CD14-positive monocyte (primary cell): ENCODE data around the gene CCDC78. TPM values are rescaled to one million over a fixed set of nuclear protein-coding genes. Genes with fewer than 3 reads are reported as not detected.

Source experiments
- DNase-seq, 3 donors: peaks; one replicate each; pipeline ENCODE4 v3.0.0-alpha.2; 2011 to 2022
- H2AFZ ChIP-seq: 2 replicates; pipeline ENCODE4 v1.6.0; 2012; ENCODE audit warnings: mild to moderate bottlenecking, low read depth, low read length, inconsistent platforms; ENCODE audit not compliant: insufficient read depth, poor library complexity, severe bottlenecking
- H3K27ac ChIP-seq, 2 donors: 1 replicate in 1 of 2; 2 replicates in 1 of 2; pipeline ENCODE4 v1.5.1; 2012 to 2013; ENCODE audit warnings: low read length in 2 of 2, control low read depth in 1 of 2, inconsistent platforms in 1 of 2, low read depth in 1 of 2, mild to moderate bottlenecking in 1 of 2
- H3K27me3 ChIP-seq, 2 donors: one replicate each; pipeline versions ENCODE4 v1.6.0 to v1.6.1; 2011 to 2013; ENCODE audit warnings: low read length in 2 of 2; ENCODE audit not compliant: control insufficient read depth in 2 of 2, insufficient read depth in 2 of 2
- H3K36me3 ChIP-seq, 2 donors: replicated peaks in 1 of 2; 1 replicate in 1 of 2; 2 replicates in 1 of 2; pipeline versions ENCODE4 v1.5.1 to v1.6.1; 2012 to 2013; ENCODE audit warnings: low read length in 2 of 2, control low read depth in 1 of 2, inconsistent platforms in 1 of 2, mild to moderate bottlenecking in 1 of 2; ENCODE audit not compliant: insufficient read depth in 2 of 2, control insufficient read depth in 1 of 2
- H3K4me1 ChIP-seq, 2 donors: 1 replicate in 1 of 2; 2 replicates in 1 of 2; pipeline versions ENCODE4 v1.5.1 to v1.6.1; 2012 to 2013; ENCODE audit warnings: low read length in 2 of 2, control low read depth in 1 of 2, inconsistent platforms in 1 of 2, mild to moderate bottlenecking in 1 of 2, moderate library complexity in 1 of 2; ENCODE audit not compliant: insufficient read depth in 2 of 2, control insufficient read depth in 1 of 2
- H3K4me2 ChIP-seq: replicated peaks from 2 replicates; pipeline ENCODE3; 2012; ENCODE audit warnings: low read length, moderate library complexity, mild to moderate bottlenecking; ENCODE audit not compliant: poor library complexity, severe bottlenecking; ENCODE audit errors: extremely low read depth
- H3K4me3 ChIP-seq, 3 experiments: fragments of 200-600 bp in 1 of 3; sonication (generic) in 1 of 3; replicated peaks in 1 of 3; 1 replicate in 2 of 3; 2 replicates in 1 of 3; pipeline ENCODE4 v1.5.1; 2011 to 2013; ENCODE audit warnings: low read length in 3 of 3, mild to moderate bottlenecking in 3 of 3, control low read depth in 2 of 3, low read depth in 2 of 3, inconsistent platforms in 1 of 3, moderate library complexity in 1 of 3
- H3K79me2 ChIP-seq: 2 replicates; pipeline ENCODE4 v1.6.0; 2012; ENCODE audit warnings: mild to moderate bottlenecking, control low read depth, inconsistent platforms, low read length, moderate library complexity; ENCODE audit not compliant: insufficient read depth
- H3K9ac ChIP-seq: 2 replicates; pipeline ENCODE4 v1.6.0; 2017; ENCODE audit warnings: low read length, mild to moderate bottlenecking; ENCODE audit not compliant: insufficient read depth, poor library complexity, severe bottlenecking
- H3K9me3 ChIP-seq, 2 donors: replicated peaks in 1 of 2; 1 replicate in 1 of 2; 2 replicates in 1 of 2; pipeline versions ENCODE4 v1.5.1 to v1.6.1; 2012 to 2013; ENCODE audit warnings: low read length in 2 of 2, control low read depth in 1 of 2; ENCODE audit not compliant: control insufficient read depth in 1 of 2, insufficient read depth in 1 of 2
- H4K20me1 ChIP-seq: 2 replicates; pipeline ENCODE4 v1.6.0; 2012; ENCODE audit warnings: mild to moderate bottlenecking, low read length, control low read depth, moderate library complexity; ENCODE audit not compliant: insufficient read depth
- H3K27ac Mint-ChIP-seq, 7 donors: one replicate each; pipeline ENCODE4 v1.8.0; 2020; ENCODE audit warnings: mild to moderate bottlenecking in 7 of 7, mixed read lengths in 7 of 7, moderate library complexity in 6 of 7, inconsistent platforms in 2 of 7
- H3K27me3 Mint-ChIP-seq, 3 donors: one replicate each; pipeline ENCODE4 v1.8.0; 2021 to 2022; ENCODE audit warnings: low read depth in 3 of 3, mild to moderate bottlenecking in 3 of 3, mixed read lengths in 3 of 3, moderate library complexity in 3 of 3, inconsistent platforms in 1 of 3
- H3K36me3 Mint-ChIP-seq, 2 donors: one replicate each; pipeline ENCODE4 v1.8.0; 2020; ENCODE audit warnings: mixed read lengths in 2 of 2, inconsistent platforms in 1 of 2, mild to moderate bottlenecking in 1 of 2
- H3K4me1 Mint-ChIP-seq: one replicate; pipeline ENCODE4 v1.8.0; 2020; ENCODE audit warnings: mild to moderate bottlenecking, mixed read lengths
- H3K4me3 Mint-ChIP-seq, 2 donors: one replicate each; pipeline ENCODE4 v1.8.0; 2020; ENCODE audit warnings: mild to moderate bottlenecking in 2 of 2, mixed read lengths in 2 of 2, moderate library complexity in 1 of 2
- H3K9me3 Mint-ChIP-seq, 7 donors: one replicate each; pipeline ENCODE4 v1.8.0; 2020 to 2022; ENCODE audit warnings: mixed read lengths in 7 of 7, mild to moderate bottlenecking in 6 of 7, moderate library complexity in 6 of 7, inconsistent platforms in 2 of 7
- WGBS: methylation state at CpG from one replicate; pipeline ENCODE4 v1.1.5; 2013; ENCODE audit warnings: missing lambda C conversion rate; ENCODE audit not compliant: insufficient coverage; 5-methylcytosine and 5-hydroxymethylcytosine counted together
- intact Hi-C, 2 donors: fragments of 100-400 bp; cut with micrococcal nuclease; formaldehyde crosslinking; loops; one replicate each; pipeline versions ENCODE4 v1.15.0 to v1.15.1; 2023
- polyA plus RNA-seq, 3 donors: library from polyadenylated mRNA; depleted of rRNA in 1 of 3; unstranded in 2 of 3; stranded (reverse) in 1 of 3; fragments of 300-500 nt in 2 of 3; fragments of >200 nt in 1 of 3; fragmentation: Illumina TruSeq in 2 of 3; gene quantifications; 1 replicate in 2 of 3; 2 replicates in 1 of 3; pipeline ENCODE4 v1.2.3, GENCODE V29; 2012 to 2021
- TF ChIP-seq, protein P1 (sequence below): fragments of 200-600 bp; IDR thresholded peaks from one replicate; pipeline ENCODE4 v1.8.0; 2022; ENCODE audit warnings: antibody characterized with exemption, mild to moderate bottlenecking

Gene CCDC78
- polyA plus RNA-seq, 3 donors = 0.96 TPM; not detected in 2

DNA sequence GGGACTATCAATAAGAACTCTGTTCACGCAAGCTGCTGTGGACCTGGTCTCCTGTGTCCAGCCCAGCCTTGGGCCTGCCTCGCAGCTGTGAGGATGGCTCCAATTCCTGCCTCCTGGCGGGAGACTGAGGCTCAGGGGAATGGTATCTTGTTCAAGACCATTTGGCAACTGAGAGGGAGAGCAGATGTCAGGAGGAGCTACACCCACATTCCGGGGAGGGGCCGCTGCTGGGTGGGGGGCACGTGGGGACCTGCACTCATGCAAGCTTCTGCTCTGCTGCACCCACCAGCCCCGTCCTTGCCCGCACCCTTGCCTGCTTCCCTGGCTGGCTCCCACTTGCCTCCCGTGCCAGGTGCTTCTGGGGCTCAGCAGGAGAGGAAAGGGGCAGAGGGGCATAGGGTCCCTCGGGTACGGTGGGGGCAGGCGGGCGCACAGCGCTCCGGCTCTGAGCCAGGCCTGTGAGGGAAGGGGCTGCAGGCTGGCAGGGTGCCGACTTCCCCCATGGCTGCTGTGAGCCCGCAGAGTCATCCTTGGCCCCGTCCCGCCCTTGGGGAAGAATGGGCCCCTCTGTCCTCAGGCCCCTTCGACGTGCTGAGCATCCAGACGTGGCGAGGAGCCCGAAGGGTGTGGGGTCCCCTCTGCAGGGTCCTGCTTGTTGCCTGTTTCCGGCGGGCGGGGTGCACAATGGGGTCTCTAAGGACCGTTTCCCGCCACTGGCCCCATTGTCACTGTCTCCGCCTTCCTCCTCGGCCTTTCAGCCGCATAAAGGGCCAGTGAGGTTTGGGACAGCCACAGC is 8.6 kb downstream of the CCDC78 start:
- no peak overlapping the region for H2AFZ ChIP-seq
- H3K4me1 Mint-ChIP-seq = peaks cover 19% of the 10 kb centered on the region
- TF ChIP-seq, protein P1, sequence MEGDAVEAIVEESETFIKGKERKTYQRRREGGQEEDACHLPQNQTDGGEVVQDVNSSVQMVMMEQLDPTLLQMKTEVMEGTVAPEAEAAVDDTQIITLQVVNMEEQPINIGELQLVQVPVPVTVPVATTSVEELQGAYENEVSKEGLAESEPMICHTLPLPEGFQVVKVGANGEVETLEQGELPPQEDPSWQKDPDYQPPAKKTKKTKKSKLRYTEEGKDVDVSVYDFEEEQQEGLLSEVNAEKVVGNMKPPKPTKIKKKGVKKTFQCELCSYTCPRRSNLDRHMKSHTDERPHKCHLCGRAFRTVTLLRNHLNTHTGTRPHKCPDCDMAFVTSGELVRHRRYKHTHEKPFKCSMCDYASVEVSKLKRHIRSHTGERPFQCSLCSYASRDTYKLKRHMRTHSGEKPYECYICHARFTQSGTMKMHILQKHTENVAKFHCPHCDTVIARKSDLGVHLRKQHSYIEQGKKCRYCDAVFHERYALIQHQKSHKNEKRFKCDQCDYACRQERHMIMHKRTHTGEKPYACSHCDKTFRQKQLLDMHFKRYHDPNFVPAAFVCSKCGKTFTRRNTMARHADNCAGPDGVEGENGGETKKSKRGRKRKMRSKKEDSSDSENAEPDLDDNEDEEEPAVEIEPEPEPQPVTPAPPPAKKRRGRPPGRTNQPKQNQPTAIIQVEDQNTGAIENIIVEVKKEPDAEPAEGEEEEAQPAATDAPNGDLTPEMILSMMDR = no peak
- H3K27ac ChIP-seq = no peak overlapping the region
- H3K27me3 Mint-ChIP-seq = peaks cover 47 to 69% (median 52%) of the 10 kb centered on the region in 3 donors
- peaks cover 2 to 3% of the 10 kb centered on the region in 2 donors for H3K36me3 Mint-ChIP-seq
- H3K36me3 ChIP-seq = no peaks in the 10 kb centered on the region
- peaks cover 32 to 48% of the 10 kb centered on the region in 2 donors for H3K4me1 ChIP-seq
- H3K9me3 ChIP-seq = peaks cover 4 to 9% of the 10 kb centered on the region in 2 donors
- DNase-seq = no peak
- H3K79me2 ChIP-seq = no peaks in the 10 kb centered on the region
- peaks cover 13% of the 10 kb centered on the region for H4K20me1 ChIP-seq
- H3K4me2 ChIP-seq = no peak overlapping the region
- H3K4me3 ChIP-seq = no peak overlapping the region
- H3K9me3 Mint-ChIP-seq = peaks cover 0 to 7% (median 0%) of the 10 kb centered on the region in 7 donors
- H3K27ac Mint-ChIP-seq = no peak overlapping the region
- H3K9ac ChIP-seq = no peak overlapping the region
- H3K27me3 ChIP-seq = peaks cover 11 to 62% of the 10 kb centered on the region in 2 donors
- intact Hi-C loops = no loop called here
- 78% methylated on average over 28 of the region's 32 CpGs for WGBS
- H3K4me3 Mint-ChIP-seq = peak overlapping the region in 1 of 2 donors; percentile 35

DNA sequence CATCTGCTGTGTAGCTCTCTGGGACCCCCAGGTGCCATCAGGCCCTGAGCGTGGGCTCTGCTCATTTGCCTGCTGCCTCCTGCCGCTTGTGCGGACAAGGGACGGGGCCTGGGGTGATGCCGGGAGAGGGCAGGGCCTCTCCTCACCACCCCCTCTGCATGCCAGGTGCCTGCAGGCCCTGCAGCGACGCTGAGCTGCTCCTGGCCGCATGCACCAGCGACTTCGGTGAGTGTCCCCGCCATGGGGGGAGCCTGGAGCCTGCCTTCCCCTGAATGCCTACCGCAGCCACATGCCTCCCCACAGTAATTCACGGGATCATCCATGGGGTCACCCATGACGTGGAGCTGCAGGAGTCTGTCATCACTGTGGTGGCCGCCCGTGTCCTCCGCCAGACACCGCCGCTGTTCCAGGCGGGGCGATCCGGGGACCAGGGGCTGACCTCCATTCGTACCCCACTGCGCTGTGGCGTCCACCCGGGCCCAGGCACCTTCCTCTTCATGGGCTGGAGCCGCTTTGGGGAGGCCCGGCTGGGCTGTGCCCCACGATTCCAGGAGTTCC is 9.4 kb downstream of the CCDC78 start:
- Histone ChIP-seq H3K79me2 (no peaks in the 10 kb centered on the region), H3K27ac (no peak overlapping the region), H3K4me3 (no peak overlapping the region), H3K4me1 (peaks cover 28 to 44% of the 10 kb centered on the region in 2 donors), H2AFZ (no peak overlapping the region), H4K20me1 (peaks cover 5% of the 10 kb centered on the region), H3K4me2 (no peak overlapping the region), H3K36me3 (no peaks in the 10 kb centered on the region), H3K9me3 (peaks cover 4 to 9% of the 10 kb centered on the region in 2 donors), H3K9ac (no peak overlapping the region), H3K27me3 (peaks cover 11 to 68% of the 10 kb centered on the region in 2 donors)
- Mint-ChIP-seq H3K27me3 (peaks cover 47 to 73% (median 56%) of the 10 kb centered on the region in 3 donors), H3K4me3 (peak overlapping the region; percentile 64 to 83), H3K4me1 (peaks cover 17% of the 10 kb centered on the region), H3K27ac (no peak overlapping the region), H3K36me3 (peaks cover 0 to 3% of the 10 kb centered on the region in 2 donors), H3K9me3 (peaks cover 0 to 7% (median 0%) of the 10 kb centered on the region in 7 donors)
- TF ChIP-seq, protein P1 = no peak
- intact Hi-C loops = no loop called here
- no peak for DNase-seq
- 95% methylated on average over 29 of the region's 29 CpGs for WGBS
